Chondrocyte (in vitro differentiated cells): ENCODE results near the gene ARHGEF26. TPM values are rescaled to one million over a fixed set of nuclear protein-coding genes. Genes with fewer than 3 reads are reported as not detected.

Source experiments
- DNase-seq: peaks from one replicate; pipeline ENCODE4 v3.0.0; 2021; ENCODE audit warnings: mixed read lengths, low spot score
- H3K27ac Mint-ChIP-seq: one replicate; pipeline ENCODE4 v1.8.0; 2021; ENCODE audit warnings: mild to moderate bottlenecking, moderate library complexity, mixed read lengths; ENCODE audit not compliant: unreplicated experiment
- H3K27me3 Mint-ChIP-seq: 2 replicates; pipeline ENCODE4 v1.8.0; 2021; ENCODE audit warnings: low read depth, mixed read lengths
- H3K36me3 Mint-ChIP-seq: 2 replicates; pipeline ENCODE4 v1.8.0; 2021; ENCODE audit warnings: low read depth, mixed read lengths
- H3K4me1 Mint-ChIP-seq: 2 replicates; pipeline ENCODE4 v1.8.0; 2021; ENCODE audit warnings: low read depth, mild to moderate bottlenecking, mixed read lengths
- H3K4me3 Mint-ChIP-seq: one replicate; pipeline ENCODE4 v1.8.0; 2021; ENCODE audit warnings: mild to moderate bottlenecking, moderate library complexity, mixed read lengths; ENCODE audit not compliant: unreplicated experiment
- H3K9me3 Mint-ChIP-seq: 2 replicates; pipeline ENCODE4 v1.8.0; 2021; ENCODE audit warnings: low read depth, mixed read lengths
- total RNA-seq: library from RNA; stranded (reverse); gene quantifications from 3 replicates; pipeline ENCODE4 v1.2.1, GENCODE V29; 2021
- TF ChIP-seq, protein P1 (sequence below): fragments of 200-600 bp; sonication (generic); IDR thresholded peaks from 2 replicates; pipeline ENCODE4 v1.5.0; 2021; ENCODE audit warnings: antibody characterized with exemption, mild to moderate bottlenecking, moderate library complexity

The ARHGEF26 gene
- total RNA-seq, 1 donor from 2014 or later, result 3.5 TPM

GRCh38 chr3:154095832-154096421 is 25.3 kb upstream of the ARHGEF26 start:
- Mint-ChIP-seq H3K27ac (no peak overlapping the region), H3K27me3 (no peaks in the 10 kb centered on the region), H3K36me3 (no peaks in the 10 kb centered on the region), H3K4me1 (no peaks in the 10 kb centered on the region), H3K9me3 (no peaks in the 10 kb centered on the region), H3K4me3 (no peak overlapping the region)
- TF ChIP-seq, protein P1, sequence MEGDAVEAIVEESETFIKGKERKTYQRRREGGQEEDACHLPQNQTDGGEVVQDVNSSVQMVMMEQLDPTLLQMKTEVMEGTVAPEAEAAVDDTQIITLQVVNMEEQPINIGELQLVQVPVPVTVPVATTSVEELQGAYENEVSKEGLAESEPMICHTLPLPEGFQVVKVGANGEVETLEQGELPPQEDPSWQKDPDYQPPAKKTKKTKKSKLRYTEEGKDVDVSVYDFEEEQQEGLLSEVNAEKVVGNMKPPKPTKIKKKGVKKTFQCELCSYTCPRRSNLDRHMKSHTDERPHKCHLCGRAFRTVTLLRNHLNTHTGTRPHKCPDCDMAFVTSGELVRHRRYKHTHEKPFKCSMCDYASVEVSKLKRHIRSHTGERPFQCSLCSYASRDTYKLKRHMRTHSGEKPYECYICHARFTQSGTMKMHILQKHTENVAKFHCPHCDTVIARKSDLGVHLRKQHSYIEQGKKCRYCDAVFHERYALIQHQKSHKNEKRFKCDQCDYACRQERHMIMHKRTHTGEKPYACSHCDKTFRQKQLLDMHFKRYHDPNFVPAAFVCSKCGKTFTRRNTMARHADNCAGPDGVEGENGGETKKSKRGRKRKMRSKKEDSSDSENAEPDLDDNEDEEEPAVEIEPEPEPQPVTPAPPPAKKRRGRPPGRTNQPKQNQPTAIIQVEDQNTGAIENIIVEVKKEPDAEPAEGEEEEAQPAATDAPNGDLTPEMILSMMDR, result peak; percentile 91
- DNase-seq, result no peak

DNA sequence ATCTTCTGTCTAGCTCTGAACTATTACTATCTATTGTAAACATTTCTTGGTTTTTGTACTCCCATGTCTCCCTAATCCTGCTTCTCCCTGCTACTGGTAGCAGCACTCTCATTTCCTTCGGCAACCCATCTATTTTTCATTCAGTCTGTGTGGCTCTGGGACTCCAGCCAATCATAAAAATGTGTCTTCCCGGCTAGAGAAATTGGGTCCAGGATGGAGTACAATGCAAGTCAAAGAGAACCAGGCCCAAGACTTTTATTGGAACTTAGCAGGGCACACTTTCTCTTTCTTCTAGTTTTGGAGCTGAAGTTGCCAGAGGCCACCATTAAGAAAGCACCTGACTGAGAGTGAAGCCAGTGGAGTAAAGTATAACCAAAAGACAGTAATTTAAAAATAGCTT is 22.8 kb upstream of the ARHGEF26 start:
- Mint-ChIP-seq H3K4me3 (no peak overlapping the region), H3K27me3 (no peaks in the 10 kb centered on the region), H3K4me1 (no peaks in the 10 kb centered on the region), H3K36me3 (no peaks in the 10 kb centered on the region), H3K9me3 (no peaks in the 10 kb centered on the region), H3K27ac (no peak overlapping the region)
- no peak for DNase-seq
- TF ChIP-seq, protein P1, result no peak

DNA sequence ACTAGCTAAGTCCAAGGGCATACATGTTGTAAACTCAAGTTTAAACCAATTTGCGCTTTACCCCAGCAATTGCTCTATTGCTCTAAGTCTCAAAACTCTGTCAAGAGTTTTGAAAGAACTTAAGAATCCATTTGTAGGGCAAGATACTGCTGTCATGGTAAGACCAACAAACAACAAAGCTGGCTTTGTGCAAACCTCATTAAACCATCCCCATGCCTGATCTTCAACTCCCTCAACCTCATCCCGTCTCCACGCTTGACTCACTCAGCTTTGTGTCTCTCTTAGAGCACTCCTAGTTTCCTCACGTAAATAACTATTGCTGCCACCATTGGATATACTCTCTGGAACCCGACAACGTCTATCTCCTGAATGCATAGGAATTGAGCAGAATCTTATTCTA is 20.6 kb upstream of the ARHGEF26 start:
- H3K9me3 Mint-ChIP-seq, result no peaks in the 10 kb centered on the region
- H3K27me3 Mint-ChIP-seq, result no peaks in the 10 kb centered on the region
- no peaks in the 10 kb centered on the region for H3K36me3 Mint-ChIP-seq
- no peaks in the 10 kb centered on the region for H3K4me1 Mint-ChIP-seq
- TF ChIP-seq, protein P1, result no peak
- no peak for DNase-seq
- H3K27ac Mint-ChIP-seq, result no peak overlapping the region
- no peak overlapping the region for H3K4me3 Mint-ChIP-seq

DNA sequence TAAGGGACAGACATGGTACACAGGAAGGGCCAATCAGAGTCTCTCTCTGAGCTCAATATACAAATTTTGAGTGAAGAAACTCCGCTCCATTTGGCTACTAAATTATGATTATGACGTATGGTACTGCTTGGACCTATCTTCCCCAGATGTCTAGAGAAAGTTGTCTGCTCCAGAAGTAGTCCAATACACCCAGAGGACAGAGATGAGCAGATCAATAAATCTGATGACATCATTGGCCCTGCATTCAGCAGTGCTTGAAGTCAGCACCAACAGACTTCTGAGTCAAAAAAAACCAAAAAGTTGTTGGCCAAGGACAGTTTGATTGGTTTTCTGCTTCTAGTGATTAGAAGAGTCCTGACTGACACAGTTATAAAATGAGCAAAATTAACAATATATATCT is 19.9 kb upstream of the ARHGEF26 start:
- Mint-ChIP-seq H3K27me3 (no peaks in the 10 kb centered on the region), H3K36me3 (no peaks in the 10 kb centered on the region), H3K27ac (no peak overlapping the region), H3K4me1 (no peaks in the 10 kb centered on the region), H3K4me3 (no peak overlapping the region), H3K9me3 (no peaks in the 10 kb centered on the region)
- no peak for DNase-seq
- TF ChIP-seq, protein P1, result no peak

- no peaks in the 10 kb centered on the region for H3K9me3 Mint-ChIP-seq
- no peaks in the 10 kb centered on the region for H3K27me3 Mint-ChIP-seq
- H3K4me1 Mint-ChIP-seq, result no peaks in the 10 kb centered on the region
- TF ChIP-seq, protein P1, result no peak
- H3K27ac Mint-ChIP-seq, result no peak overlapping the region
- no peak for DNase-seq
- no peaks in the 10 kb centered on the region for H3K36me3 Mint-ChIP-seq
- no peak overlapping the region for H3K4me3 Mint-ChIP-seq
Observed at GRCh38 chr3:154102225-154102624, 19.0 kb upstream of the ARHGEF26 start.
